Renal cortical epithelial cell (primary cell): Measurements from ENCODE around the gene GNPAT. TPM values are rescaled to one million over a fixed set of nuclear protein-coding genes. Genes with fewer than 3 reads are reported as not detected.
A peak's percentile ranks its signal among the peaks of the same experiment; 100 is the strongest.
"Not testable (repeated sequence)": the region's sequence is repeated elsewhere in the genome, so short reads cannot be mapped to it uniquely, and the experiment has no call there.

Experiments
- DNase-seq: peaks from one replicate; pipeline ENCODE4 v3.0.0-alpha.2; 2011; ENCODE audit warnings: low read depth
- total RNA-seq: library from RNA; depleted of rRNA; stranded (reverse); fragments of >200 nt; gene quantifications from 2 replicates; pipeline ENCODE4 v1.2.3, GENCODE V29; 2014

GNPAT gene
- 51.7 and 60.3 TPM in 2 replicates for total RNA-seq

- peak; percentile 56 for DNase-seq
These were observed at the start of gene GNPAT for GRCh38 chr1:231240883-231241735. GNPAT (plus strand) TSS chr1:231241212; CDS start chr1:231241379, 167 bp downstream.

DNA sequence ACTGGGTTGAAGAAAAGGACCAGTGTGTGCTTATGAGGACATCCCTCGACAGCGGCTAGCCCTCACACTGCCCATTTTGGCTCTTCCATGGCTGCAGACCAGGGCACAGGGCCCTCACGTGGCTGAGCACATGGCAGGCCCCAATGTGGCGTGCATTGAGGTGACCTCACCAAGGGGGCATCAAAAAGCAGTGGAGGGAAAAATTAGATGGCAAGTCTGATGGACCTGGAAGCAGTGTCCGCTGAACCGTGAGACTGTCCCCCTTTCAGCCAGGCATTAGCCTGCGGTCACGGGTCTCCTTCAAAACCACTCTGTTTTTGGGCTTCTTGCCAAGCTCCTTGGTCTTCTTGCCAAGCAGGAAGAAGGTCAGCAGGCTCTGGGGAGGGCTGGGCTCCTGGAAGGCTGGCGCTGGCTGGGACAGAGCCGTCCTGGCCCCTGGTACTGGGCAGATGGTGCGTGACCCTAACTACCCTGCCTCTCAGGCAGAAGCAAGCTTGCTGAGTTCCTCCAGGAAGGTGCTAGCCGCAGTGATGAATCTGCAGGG lies 48.3 kb upstream of the GNPAT start:
- peak; percentile 96 for DNase-seq

DNA sequence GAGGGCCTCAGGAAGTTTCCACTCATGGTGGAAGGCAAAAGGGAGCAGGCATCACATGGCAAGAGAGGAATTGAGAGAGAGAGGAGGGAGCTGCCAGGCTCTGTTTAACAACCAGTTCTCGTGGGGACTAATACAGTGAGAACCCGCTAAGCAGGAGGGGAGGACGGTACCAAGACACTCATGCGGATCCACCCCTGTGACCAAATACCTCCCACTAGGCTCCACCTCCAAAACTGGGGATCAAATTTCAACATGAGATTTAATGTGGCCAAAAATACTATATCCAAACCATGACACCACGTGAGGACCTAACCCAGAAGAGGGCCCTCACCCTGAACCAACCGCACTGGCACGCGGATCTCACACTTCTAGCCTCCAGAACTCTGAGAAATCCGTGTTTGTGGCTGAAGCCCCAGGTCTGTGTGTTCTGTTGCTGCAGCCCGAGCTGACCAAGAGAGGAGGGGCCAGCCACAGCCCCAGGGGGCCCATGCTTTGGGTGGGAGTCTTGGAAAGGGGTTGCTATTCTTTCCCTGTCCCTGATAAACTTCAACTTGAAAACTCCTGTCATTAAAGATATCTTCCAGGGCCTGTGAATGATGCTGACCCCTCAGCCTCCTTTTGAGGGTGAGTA lies 47.2 kb upstream of the GNPAT start:
- peak; percentile 51 for DNase-seq

DNA sequence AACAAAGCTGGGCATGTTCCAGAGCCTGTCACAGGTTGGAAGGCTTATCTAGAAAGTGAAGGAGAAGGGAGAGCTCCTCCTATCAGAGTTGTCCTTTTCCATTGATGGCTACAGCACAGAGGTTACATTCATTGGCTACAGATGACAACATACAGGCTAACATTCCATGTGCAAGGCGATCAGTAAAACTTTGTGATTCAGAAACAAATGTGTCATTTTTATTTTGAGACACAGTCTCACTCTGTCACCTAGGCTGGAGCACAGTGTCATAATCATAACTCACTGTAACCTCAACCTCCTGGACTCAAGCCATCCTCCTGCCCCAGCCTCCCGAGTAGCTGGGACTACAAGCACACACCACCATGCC lies 46.6 kb upstream of the GNPAT start:
- DNase-seq: peak; percentile 6

- DNase-seq: peak; percentile 82
These were observed 46.0 kb upstream of the GNPAT start for GRCh38 chr1:231194843-231195516.

GRCh38 chr1:231196307-231196706 lies 44.7 kb upstream of the GNPAT start:
- DNase-seq: no peak

- no peak for DNase-seq
These were observed 44.3 kb upstream of the GNPAT start for GRCh38 chr1:231196728-231197127.

GRCh38 chr1:231199868-231200267 lies 41.1 kb upstream of the GNPAT start:
- no peak for DNase-seq

DNA sequence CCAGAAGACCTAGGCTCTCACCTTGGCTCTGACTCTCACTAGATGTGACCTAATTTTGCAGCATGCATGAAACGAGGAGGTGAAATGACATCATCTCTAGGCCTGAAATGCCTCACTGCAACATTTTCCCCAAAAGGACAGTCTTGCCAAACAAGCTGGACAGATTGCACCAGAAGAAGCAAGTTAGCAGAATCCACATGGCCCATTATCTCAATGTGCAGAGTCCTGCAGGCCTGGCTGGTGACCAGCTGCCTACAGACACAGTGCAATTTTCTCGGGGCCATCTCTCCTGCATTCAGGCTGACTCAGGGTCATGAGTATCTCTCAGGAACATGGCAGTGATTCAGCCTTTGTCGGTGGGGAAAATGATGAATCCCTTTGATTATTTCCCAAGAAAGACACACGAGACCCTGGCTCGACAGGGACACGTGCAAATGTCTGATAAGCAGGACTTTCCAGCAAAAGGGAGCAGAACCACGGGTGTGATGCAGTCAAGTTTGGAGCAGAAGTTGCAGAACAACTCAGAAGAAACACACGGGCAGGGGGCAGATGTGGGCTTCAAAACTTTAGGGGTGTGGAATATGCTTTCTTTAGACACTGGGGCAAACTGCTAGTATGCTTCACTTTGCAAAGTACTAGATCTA lies 40.5 kb upstream of the GNPAT start:
- peak; percentile 2 for DNase-seq

DNA sequence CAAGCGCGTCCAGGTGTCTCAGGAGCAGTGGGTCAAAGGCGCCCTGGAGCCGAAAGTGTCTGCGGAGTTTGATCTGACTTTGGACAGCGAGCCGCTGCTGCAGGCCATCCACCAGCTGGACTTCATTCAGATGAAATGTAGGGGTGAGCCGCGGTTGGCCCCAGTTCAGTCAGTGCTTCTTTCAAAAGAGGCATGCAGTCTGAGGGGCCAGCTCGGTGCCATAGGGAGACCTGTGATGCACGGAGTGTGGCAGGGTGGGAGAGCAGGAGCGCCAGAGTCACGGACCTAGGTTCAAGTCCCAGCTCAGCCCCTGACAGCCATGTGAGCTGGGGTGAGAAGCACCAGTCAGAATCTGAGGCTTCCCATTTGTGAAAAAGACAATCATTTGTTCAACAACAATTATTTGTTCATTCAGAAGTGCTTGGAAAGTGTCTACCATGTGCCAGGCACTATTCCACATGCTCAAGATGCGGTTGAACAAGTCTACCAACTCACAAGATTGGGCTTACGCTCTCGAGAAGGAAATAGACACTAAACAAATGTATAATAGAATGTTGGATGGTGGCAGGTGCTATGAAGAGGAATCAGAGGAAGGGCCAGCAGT lies 39.5 kb upstream of the GNPAT start:
- DNase-seq: no peak

DNA sequence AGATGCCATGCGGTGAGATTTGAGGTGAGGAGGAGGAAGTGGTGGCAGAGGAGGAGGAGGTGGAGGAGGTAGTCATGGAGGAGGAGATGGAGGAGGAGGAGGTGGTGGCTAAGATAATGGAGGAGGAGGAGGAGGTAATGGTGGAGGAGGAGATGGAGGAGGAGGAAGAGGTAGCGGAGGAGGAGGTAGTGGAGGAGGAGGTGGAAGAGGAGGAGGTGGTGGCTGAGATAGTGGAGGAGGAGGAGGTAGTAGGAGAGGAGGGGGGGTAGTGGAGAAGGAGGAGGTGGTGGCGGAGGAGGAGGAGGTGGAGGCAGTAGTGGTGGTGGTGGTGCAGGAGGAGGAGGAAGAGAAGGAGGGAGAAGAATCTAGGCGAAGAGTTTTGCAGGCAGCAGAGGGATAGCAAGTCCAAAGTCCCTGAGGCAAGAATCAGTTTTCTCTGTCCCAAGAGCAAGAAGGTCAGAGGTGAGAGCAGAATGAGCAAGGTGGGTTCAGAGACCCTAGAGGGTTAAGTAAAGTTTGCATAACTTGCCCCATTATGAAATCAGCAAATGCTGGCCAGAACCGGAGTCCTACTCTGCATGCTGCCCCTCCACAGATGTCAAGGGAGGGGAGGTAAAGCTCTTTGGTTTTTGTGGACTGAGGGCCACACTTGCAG lies 38.9 kb upstream of the GNPAT start:
- no peak for DNase-seq

DNA sequence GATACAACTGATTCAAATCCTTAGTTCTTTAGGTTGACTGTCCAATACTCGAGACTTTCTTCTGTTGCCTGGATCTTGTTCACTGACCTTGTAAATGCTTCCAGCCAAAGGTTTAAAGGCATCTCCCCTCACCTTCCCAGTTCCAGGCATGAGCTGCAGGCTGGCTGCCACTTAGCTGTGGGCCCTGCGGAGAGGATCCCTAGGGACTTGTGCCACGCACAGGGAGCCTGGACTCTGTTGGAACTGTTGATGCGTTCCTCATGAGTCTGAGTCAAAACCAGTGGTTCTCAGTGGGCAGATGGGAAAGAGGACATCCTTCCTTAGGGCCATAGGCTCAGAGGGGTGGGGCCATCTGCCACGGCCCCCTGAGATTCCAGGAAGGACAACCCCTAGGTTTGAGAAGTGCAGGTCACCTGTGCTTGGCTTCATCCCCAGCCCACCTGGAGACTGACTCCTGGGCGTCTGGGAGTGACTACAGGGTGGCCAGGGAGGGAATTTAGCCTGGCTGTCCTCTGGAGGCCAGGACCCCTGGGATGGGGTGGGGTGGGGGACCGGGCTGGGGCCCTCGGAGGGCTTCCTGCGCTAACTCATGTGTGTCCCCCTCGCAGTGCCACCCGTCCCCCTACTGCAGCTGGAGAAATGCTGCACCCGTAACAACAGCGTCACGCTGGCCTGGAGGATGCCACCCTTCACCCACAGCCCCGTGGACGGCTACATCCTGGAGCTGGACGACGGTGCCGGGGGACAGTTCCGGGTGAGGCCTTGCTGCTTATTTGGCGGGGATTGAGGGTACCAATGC lies 37.6 kb upstream of the GNPAT start:
- DNase-seq: no peak

DNA sequence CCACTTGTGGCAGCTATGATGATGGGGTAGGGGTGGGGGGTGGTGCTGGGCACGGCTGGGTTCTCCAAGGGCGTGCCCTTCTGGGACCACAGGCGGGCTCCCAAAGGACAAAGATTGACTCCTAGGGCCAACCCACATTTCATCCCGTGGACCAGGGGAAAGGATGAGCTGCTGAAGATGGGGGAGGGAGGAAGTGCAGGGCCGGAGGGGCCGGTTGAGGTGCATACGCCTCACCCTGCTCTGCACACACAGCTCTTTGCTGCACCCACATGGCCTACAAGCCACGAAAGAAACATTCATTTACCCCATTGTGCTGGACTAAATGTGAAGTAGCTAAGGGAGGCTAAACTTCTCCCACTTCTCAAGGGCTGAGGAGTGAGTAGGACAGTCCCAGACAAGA lies 34.2 kb upstream of the GNPAT start:
- DNase-seq: no peak

- no peak for DNase-seq
These were observed 33.6 kb upstream of the GNPAT start for GRCh38 chr1:231207437-231207836.

- DNase-seq: no peak
These were observed 32.0 kb upstream of the GNPAT start for GRCh38 chr1:231208980-231209379.

DNA sequence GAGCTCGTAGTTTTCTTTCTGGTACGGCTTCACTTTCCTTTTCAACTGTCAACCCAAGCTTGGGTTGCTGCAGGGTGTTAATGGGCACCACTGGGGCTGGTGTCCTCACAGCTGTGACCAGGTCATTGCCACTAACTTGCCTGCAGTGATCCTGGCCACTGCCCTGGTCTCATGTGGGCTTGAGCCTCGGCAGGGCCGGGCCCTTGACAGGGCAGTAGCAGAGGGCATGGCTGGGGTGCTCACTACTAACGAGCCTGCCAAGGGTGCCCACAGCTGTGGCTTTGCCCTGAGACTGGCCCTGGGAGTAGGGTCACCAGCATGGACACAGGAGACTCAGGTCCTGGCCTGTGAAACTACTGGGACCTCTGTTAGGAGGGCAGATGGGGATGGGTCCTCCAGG lies 31.5 kb upstream of the GNPAT start:
- DNase-seq: no peak

- no peak for DNase-seq
These were observed 30.9 kb upstream of the GNPAT start for GRCh38 chr1:231210126-231210525.

DNA sequence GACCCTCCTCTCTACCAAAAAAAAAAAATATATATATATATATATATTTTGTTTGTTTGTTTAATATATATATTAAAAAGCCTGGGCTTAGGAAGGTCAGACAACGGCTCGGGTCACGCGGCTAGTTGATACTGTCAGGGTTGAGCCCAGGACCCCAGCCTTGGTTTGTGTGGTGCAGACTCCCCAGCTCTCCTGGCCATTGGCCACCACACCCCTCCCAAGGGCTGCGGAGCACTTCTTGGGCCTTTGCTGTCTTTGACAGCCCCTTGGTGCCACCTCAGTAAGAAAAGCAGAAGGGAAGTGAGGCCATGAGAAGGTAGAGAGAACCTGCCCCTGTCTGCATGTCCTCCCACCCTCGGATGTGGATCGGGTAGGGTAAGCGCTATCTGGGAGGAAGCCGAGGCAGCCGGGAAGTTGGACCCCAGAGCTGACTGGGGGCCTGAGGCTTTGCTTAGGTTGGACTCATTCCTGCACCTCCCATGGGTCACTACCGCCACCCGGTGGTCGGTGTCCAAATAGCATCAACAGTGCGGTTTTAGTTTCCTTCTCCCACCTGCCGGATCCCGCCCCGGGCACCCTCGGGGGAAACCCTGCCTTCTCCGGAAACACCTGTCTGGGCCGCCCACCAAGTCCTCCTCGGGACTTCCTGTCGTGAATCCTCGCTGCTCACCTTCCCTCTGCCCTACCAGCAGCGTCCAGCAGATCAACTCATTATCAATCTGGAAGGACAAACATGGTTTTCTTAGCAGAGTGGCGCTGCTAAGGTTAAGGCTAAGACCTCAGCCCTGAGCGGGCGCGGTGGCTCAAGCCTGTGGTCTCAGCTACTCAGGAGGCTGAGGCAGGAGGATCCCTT lies 29.8 kb upstream of the GNPAT start:
- peak; percentile 47 for DNase-seq

DNA sequence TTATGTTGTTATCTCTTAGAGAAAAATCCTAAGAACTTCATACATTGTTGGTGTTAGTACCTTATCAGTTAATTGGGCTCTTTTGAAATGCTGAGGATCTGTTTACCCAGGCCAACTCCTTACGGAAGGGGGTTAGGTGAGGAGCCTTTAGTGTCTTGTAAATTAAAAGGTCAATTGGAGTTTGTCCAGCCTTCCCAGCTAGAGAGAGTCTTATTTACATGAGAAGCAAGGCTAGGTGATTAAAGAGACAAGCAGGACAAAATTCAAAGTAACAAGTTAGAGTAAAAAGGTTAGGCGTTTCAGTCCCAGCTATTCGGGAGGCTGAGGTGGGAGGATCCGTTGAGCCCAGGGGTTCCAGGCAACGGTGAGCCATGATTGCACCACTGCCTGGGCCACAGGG lies 28.7 kb upstream of the GNPAT start:
- not testable (repeated sequence) for DNase-seq
